GM19372 (cell line): ENCODE data around the gene IL19.
"Not testable (repeated sequence)": the region's sequence is repeated elsewhere in the genome, so short reads cannot be mapped to it uniquely, and the experiment has no call there.

Experiments
- ATAC-seq: cut with Tn5 transposase; IDR thresholded peaks from one replicate; pipeline ENCODE4 v1.9.1; 2021; ENCODE audit warnings: mild to moderate bottlenecking, low read depth, moderate library complexity; ENCODE audit not compliant: unreplicated experiment

The IL19 gene

DNA sequence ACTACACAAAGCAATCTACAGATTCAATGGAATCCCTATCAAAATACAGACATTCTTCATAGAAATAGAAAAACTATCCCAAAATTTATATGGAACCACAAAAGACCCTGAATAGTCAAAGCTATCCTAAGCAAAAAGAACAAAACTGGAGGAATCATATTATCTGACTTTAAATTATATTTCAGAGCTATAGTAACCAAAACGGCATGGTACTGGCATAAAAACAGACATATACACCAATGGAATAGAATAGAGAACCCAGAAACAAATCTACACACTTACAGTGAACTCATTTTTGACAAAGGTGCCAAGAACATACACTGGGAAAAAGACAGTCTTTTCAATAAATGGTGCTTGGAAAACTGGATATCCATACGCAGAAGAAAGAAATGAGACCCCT lies 82.1 kb downstream of the IL19 start:
- ATAC-seq, result not testable (repeated sequence)

DNA sequence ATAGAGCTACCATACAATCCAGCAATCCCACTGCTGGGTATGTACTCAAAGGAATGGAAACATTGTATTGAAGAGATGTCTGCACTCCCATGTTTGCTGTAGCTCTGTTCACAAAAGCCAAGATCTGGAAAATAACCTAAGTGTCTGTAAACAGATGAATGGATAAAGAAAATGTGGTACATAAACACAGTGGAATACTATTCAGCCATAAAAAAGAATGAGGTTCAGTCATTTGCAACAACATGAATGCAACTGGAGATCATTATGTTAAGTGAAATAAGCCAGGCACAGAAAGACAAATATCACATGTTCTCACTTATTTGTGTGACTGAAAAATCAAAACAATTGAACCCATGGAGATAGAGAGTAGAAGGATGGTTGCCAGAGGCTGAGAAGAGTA lies 83.1 kb downstream of the IL19 start:
- ATAC-seq, result not testable (repeated sequence)

DNA sequence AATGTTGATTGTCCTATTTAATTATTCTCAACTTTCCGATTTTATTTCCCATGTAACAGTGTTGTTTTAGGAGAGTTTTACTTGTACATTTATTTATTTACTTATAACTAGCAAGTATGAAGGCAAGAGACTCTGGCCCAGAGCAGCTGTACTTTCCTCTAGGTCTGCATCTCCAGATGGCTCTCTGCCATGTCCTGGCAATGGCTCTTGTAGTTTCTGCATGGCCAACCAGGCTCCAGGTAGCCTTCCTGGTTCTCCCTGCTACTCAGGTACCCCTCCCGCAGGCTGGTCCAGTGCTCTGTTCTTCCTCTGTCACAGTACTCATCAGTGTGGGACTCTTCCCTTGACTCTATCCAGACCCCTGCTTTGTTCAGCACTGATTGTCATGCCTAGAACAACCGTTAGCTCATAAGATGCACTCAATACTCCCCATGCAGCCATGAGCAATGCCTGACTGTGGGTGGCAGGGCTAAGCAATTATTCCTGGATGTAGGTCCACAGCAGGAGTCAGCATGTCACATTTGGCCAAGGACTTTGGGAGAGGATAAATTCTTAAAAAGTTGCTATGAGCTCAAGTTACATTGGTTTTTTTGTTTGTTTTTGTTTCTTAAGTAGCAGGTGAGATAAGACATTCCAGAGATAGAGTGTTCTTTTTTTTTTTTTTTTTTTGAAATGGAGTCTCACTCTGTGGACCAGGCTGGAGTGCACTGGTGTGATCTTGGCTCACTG lies 84.0 kb downstream of the IL19 start:
- ATAC-seq, result no peak

DNA sequence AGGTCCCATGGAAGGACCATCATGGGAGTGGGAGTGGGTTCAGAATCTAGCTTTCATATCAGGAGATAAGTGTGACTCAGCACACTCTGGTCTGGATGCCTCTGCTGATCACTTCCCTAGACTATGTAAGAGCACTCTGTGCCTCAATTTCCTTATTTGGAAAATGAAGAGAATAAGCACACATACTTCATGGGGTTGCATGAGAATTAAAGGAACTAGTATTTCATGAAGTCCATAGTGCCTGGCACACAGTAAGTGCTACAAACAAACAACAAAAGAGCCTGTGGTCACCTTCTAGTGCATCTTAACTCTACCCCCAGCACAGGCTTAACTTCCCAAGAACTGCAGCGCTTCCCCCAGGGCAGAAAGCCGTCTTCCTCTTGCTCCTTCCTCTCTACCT lies 85.3 kb downstream of the IL19 start:
- ATAC-seq, result no peak

DNA sequence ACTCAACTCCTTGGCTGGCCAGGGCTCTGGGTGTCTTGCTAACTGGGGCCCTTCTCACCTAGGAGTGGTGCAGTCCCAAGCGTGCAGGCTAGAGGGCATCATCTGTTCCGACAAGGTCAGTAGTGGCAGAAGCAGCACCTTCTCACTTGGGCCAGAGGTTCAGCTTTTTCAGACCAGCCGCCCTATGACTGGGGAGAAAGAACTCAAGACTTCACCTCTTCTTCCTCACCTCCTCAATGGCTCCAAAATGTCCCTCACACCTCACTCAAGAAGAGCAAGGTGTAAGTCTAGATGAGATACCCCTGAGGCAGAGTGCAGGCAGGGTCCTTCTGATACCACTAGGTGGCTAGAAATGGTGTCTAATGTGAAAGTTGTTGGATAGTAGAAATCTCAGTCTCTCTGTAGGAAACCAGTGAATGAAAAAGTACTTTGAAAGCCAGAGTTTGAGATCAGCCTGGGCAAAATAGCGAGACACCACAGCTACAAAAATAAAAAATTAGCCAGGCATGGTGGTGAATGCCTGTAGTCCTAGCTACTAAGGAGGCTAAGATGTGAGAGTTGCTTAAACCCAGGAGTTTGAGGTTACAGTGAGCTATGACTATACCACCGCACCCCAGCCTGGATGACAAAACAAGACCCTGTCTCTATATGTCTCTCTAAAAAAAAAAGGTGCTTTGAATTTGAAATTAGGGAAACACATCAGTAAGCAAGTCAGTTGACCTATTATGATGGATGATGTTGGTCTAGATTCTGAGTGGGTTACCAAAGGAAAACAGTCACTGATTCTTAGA lies 86.3 kb downstream of the IL19 start:
- ATAC-seq, result no peak

DNA sequence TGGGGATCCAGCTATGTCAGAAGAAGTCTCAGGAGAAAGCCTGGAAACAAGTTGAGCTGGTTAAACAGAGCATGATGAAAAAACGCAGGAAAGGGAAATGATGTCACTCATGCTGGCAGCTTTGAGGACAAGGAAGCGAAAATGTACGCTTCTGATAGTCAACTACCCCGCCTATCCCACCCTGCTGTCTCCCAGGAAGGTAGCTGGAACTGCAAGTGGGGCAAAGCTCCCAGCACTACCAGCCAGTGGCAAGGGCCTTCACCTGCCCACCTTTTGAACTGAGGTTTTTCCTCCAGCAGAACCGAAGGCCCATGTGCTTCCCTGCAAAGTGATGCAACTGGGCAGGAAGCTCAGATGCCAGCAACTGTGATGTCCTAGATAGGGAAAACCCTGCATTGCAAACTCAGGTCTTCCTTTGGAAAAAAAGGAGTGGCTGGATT lies 88.5 kb downstream of the IL19 start:
- no peak for ATAC-seq

DNA sequence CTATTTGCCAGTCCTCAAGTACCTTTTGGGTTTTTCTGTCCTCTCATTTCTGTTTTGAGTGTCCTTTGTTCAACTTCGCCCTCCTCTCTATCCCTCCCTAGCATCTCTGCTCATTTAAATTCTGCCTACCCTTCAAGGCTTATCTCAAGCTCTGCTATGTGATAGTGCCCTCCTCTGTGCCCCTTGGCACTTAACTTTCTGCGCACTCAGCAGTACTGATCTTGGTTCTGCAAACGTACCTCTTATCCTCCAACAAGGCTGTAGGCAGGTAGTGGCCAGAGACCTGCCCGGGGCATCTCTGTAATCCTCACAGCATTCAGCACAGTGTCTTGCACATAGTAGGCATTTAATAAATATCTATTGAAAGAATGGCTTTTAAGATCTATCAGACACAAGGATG lies 89.6 kb downstream of the IL19 start:
- no peak for ATAC-seq

DNA sequence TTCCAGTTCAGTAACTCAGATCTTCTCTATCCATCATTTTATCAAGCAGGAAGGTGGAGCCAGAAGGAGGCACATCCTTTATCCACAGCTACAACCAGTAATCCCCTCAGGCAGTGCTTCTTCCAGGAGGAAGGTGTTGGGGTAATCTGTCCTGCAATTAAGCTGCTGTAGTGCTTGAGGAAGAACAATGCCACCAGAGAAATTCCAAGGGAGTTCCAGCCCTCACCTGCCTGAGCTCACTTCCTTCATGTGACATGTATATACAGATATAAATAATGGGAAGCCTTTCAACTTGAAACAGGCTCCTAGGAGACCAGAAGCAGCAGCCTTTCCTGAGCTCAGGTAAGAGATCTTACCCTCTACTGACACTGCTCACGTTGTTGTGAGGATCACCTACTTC lies 92.7 kb downstream of the IL19 start:
- ATAC-seq, result no peak

DNA sequence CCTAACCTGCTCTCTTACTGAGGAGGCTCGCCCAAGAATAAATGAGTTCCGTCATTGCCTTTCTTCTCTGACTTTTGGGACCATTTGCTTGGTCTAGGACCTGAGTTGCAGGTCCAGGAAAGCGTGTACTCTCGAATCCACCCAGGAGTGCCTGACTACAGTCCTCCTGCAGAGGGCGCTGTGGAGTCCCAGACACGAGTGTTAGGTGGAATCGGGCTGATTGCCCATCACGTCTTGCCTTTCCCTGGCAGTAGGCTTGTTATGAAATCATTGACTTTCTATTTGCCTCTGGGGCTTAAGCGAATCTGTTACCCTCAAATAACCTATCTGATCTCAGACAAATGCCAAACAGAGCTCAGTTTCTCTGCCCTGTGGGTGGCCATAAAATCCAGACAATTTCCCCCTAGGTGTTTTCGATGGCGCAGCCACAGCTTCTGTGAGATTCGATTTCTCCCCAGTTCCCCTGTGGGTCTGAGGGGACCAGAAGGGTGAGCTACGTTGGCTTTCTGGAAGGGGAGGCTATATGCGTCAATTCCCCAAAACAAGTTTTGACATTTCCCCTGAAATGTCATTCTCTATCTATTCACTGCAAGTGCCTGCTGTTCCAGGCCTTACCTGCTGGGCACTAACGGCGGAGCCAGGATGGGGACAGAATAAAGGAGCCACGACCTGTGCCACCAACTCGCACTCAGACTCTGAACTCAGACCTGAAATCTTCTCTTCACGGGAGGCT lies 94.5 kb downstream of the IL19 start, which contains the start of gene IL20:
TSS of gene IL20 (plus strand) at position 685 of the 733 bp plus-strand sequence. CDS start 230 bp downstream, outside the sequence.
- ATAC-seq, result no peak

DNA sequence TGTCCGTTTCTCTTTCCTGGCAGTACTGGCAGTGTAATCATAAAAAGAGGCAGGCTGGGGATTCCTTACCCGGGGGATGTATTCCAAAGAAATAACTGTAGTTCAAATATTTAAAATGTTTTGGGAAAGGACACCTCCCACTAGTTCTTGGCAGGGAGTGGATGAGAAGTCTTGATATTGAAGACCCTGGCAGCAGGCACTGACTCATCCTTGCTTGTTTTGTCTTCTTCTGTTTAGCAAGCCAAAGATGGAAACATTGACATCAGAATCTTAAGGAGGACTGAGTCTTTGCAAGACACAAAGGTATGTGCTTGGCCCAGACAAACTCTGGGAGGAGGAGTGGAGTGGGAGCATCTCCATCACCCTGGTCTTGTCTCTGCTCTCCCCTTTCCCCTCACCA lies 95.5 kb downstream of the IL19 start:
- ATAC-seq, result no peak

DNA sequence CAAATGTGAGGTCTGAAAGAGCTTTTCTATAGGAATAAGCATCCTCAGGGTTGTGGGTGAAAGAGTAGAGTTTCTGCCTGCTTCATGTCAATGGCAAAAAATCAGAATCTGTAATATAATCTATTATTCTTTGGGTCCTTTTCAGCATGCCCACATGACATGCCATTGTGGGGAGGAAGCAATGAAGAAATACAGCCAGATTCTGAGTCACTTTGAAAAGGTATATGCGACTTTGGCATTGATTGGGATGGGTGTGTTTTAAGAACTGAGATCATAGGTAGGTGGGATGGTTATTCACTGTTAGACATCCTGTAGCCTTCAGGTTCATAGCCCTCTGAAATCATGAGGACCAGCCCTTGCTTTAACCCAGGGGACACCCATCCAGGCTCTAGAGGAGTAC lies 96.7 kb downstream of the IL19 start:
- ATAC-seq, result no peak

DNA sequence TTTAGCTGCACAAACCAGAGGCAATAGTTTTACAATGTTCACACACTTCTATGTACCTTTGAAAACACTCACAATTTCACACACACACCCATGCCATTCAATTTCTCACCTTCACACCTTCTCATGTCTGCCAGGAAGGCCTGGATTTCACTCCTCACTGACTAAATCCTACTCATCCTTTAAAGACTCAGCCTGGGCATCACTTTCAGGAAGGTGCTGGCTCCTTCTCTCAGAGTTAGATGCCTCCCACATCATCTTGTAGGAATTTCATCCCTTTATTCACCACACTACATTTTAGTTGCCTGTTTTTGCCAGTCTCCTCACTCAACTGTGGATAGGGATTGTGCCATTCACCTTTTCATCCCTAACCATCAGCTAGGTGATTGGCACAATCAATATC lies 97.1 kb downstream of the IL19 start:
- ATAC-seq, result no peak

DNA sequence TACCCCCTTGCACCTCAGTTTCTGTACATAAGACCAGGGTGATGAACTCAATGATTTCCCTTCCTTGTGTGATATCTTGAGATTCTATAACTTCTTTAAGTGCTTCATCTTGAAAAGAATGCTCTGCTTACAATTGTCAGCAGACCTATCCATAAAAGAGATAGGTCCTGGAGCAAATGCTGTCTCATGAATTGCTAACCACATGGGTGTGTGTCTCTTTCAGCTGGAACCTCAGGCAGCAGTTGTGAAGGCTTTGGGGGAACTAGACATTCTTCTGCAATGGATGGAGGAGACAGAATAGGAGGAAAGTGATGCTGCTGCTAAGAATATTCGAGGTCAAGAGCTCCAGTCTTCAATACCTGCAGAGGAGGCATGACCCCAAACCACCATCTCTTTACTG lies 97.7 kb downstream of the IL19 start:
- no peak for ATAC-seq

DNA sequence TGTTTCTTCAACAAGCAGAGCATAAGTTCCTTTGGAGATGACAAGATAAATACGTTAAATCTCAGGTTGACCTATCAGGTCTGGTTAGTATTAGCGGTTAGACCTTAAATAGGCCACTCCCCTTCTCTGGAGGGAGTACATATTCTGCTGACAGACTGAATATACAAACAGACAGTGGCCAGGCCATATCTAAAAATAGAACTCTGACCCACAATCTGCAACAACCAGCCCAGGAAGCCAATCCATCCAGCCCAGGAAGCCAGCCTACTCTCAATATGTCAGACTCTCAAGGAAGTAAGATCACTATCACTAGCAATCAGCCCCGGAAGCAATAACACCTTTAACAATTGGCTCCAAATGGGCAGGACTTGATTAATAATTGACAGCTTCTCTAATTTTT lies 101.6 kb downstream of the IL19 start:
- no peak for ATAC-seq

DNA sequence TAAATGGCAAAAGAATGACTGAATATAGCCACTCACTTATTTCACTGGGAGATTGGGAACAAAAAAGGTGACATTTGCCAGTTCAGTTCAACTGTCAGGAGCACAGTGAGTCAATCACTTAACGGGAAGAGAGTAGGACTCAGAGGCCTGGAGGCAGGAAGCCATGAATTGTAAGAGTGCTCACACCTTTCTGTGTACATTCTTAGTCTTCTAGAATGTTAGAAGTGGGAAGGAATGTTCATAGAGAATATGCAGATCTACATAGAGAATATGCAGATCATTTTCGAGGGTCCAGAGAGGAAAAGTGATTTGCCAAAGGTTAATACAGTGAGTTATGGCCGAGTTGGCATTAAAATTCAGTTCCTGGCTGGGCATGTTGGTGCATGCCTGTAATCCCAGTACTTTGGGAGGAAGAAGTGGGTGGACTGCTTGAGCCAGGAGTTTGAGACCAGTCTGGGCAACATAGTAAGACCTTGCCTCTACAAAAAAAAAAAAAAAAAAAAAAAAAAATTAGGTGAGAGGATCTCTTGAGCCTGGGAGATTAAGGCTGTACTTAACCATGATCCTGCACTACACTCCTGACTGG lies 103.1 kb downstream of the IL19 start:
- ATAC-seq, result no peak

DNA sequence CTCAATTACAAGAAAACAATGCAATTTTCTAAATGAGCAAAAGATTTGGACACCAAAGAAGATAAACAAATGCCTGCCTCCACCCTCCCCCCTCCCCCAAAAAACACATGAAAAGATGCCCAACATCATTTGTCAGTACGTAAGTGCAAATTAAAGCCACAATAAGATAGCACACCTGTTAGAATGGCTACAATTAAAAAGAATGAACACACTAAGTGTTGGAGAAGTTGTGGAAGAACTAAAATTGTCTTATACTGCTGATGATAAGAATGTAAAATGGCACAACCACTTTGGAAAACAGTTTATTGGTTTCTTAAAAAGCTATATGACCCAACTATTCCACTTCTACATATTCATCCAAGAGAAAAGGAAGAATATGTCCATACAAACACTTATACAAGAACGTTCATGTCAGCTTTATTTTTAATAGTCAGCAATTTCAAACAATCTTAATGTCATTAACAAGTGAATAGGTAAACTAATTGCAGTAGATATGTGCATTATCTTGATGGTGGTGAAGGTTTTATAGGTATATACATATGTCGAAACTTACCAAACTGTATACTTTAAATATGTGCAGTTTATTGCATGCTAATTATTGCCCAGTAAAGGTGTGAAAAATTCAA lies 105.3 kb downstream of the IL19 start:
- ATAC-seq, result no peak

DNA sequence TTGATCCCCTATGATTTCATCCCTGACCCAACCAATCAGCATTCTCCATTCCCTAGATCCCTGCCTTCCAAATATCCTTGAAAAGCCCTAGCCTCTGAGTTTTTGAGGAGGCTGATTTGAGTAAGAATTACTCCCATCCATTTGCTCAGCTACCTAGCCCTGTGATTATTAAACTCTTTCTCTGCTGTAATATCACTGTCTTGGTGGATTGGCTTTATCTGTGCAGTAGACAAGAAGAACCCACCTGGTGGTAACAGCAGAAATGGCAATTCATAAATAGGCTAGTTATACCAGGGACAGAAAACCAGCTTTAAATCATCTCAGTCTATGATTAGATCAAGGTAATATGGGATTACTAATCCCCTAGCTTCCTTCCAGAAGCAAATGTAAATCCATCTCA lies 107.9 kb downstream of the IL19 start:
- ATAC-seq, result no peak

DNA sequence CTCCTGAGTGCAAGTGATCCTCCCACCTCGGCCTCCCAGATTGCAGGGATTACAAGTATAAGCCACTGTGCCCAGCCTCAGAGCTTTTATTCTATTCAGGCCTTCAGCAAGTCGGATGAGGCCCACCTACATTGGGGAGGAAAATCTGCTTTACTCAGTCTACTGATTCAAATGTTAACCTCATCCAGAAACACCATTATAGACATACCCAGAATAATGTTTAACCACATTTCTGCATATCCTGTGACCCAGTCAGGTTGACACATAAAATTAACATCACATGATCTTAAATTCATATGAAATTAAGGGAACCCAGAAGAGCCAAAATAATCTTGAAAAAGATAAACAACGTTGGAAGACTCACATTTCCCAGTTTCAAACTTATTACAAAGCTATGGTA lies 109.7 kb downstream of the IL19 start:
- ATAC-seq, result no peak

DNA sequence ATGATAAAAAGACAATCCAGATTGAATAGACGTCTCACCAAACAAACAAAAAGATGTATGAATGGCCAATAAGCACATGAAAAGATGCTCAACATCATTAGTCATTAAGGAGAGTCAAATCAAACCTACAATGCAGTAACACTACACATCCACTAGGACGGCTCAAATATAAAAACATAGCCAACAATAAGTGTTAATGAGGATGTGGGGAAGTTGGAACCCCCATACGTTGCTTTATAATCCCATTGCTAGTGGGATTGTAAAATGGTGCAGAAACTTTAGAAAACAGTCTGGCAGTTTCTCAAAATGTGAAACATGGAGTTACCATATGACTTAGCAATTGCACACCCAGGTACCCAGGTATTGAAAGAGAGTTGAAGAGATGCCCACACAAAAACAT lies 112.0 kb downstream of the IL19 start:
- ATAC-seq, result no peak

DNA sequence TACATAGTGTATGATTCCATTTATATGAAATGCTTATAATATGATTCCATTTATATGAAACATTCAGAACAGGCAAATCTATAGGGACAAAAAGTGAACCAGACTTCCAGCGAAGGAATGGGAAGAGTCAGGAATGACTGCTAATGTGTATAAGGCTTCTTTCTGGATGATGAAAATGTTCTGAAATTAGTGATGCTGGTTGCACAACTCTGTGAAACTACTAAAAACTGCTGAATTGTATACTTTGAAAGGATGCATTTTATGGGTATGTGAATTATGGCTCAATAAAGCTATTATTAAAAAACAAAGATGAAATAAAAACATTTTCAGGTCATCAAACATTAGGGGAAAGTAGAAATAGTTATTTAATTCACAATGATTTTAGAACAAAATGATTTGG lies 112.6 kb downstream of the IL19 start:
- ATAC-seq, result no peak
